Measurements from ENCODE around the gene NDRG3. TPM values are rescaled to one million over a fixed set of nuclear protein-coding genes. Genes with fewer than 3 reads are reported as not detected.

NDRG3 gene
- total and polyA plus RNA-seq, 2 of the 8 experiments (the other 6 are each of a cell fraction or from before 2014, with no cell fraction given) = 25.7 to 32.3 TPM

DNA sequence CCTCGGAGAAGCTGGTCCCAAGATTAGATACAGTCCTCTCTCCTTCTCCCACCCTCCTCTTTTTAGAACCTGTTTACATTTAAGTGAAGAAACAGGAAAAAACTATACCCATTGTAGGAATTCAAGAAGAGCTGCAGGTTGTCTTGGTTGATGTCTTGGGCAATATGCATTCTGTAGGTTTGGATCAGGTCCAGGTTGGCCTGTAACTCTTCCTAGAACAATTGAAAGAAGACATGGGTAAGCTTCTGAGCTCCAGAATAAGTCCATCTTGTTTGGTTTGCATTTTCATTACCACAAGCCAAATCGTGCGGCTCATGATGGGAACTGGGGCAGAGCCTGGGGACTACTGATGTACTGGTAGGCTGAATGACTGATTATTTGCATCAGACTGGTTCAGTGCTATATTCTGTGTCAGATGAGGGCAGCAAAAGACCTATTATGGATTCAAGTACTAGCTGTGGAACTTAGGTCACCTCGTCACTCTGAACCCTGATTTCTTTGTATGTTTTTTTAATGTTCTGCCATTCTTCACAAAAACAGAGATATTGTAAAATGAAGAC is 79.6 kb downstream of the NDRG3 start:
- no peak overlapping the region for H4K91ac ChIP-seq (replicated peaks; ENCODE audit: insufficient read length, low read length)
- H2BK12ac ChIP-seq (ENCODE audit: low read depth, low read length) = no peak overlapping the region
- no peaks in the 10 kb centered on the region for H3K9me3 ChIP-seq (ENCODE audit: insufficient read depth in 2 of 2, low read depth in 1 of 2, low read length in 1 of 2)
- POLR2A ChIA-PET (ENCODE audit: partially characterized antibody) = interaction anchor here (5.4 kb wide), 1 partner anchor 12 kb away, joined by 31 read pairs; no protein-coding TSS in a partner anchor
- TF ChIP-seq NRF1 (IDR thresholded peaks at IDR 0.05; ENCODE audit: low read depth, low read length) (no peak), CEBPB (IDR thresholded peaks at IDR 0.05; ENCODE audit: low read depth, low read length) (no peak), TBP (IDR thresholded peaks at IDR 0.05; ENCODE audit: low read depth, low read length) (no peak), TAF7 (optimal IDR thresholded peaks at IDR 0.05; ENCODE audit: borderline replicate concordance, low read depth, low read length) (no peak), BRCA1 (IDR thresholded peaks at IDR 0.05; ENCODE audit: low read depth, low read length) (no peak), RAD21 (IDR thresholded peaks at IDR 0.05 in 1 of 2, conservative IDR thresholded peaks at IDR 0.05 in 1 of 2; ENCODE audit: low read depth in 2 of 2, low read length in 2 of 2) (peak; percentile 37 to 41)
- TF ChIP-seq, protein P1, sequence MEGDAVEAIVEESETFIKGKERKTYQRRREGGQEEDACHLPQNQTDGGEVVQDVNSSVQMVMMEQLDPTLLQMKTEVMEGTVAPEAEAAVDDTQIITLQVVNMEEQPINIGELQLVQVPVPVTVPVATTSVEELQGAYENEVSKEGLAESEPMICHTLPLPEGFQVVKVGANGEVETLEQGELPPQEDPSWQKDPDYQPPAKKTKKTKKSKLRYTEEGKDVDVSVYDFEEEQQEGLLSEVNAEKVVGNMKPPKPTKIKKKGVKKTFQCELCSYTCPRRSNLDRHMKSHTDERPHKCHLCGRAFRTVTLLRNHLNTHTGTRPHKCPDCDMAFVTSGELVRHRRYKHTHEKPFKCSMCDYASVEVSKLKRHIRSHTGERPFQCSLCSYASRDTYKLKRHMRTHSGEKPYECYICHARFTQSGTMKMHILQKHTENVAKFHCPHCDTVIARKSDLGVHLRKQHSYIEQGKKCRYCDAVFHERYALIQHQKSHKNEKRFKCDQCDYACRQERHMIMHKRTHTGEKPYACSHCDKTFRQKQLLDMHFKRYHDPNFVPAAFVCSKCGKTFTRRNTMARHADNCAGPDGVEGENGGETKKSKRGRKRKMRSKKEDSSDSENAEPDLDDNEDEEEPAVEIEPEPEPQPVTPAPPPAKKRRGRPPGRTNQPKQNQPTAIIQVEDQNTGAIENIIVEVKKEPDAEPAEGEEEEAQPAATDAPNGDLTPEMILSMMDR (IDR thresholded peaks at IDR 0.05; ENCODE audit: control extremely low read depth in 1 of 3, insufficient read depth in 1 of 3, low read depth in 1 of 3, low read length in 3 of 3) = peak in 1 of 3 experiments; percentile 5; a peak in 1 of 4 replicates
- no peak overlapping the region for H3K4ac ChIP-seq (replicated peaks; ENCODE audit: insufficient read length, low read depth, low read length)
- H3K4me2 ChIP-seq (ENCODE audit: insufficient read depth in 1 of 2, low read depth in 2 of 2, low read length in 2 of 2) = no peak overlapping the region
- no peak overlapping the region for H2BK20ac ChIP-seq (ENCODE audit: low read length)
- no peak overlapping the region for H2AK5ac ChIP-seq (ENCODE audit: low read depth, low read length)
- H3K23ac ChIP-seq (ENCODE audit: insufficient read length) = no peak overlapping the region
- no peak overlapping the region for H2BK5ac ChIP-seq (ENCODE audit: low read depth, low read length)
- no peak overlapping the region for H3K18ac ChIP-seq (ENCODE audit: extremely low read depth, low read length)
- no peaks in the 10 kb centered on the region for H3K27me3 ChIP-seq (replicated peaks in 1 of 4; ENCODE audit: control insufficient read depth in 3 of 4, extremely low read depth in 1 of 4, insufficient read depth in 3 of 4, low read length in 3 of 4)
- H2BK120ac ChIP-seq (replicated peaks; ENCODE audit: low read depth, low read length) = no peak overlapping the region
- H3K36me3 ChIP-seq (ENCODE audit: control insufficient read depth in 2 of 4, insufficient read depth in 4 of 4, low read length in 3 of 4) = peaks cover 0 to 8% (median 0%) of the 10 kb centered on the region in 4 experiments; a peak in 3 of 8 replicates
- no peak overlapping the region for H4K5ac ChIP-seq (ENCODE audit: insufficient read length, low read depth, low read length)
- H3K9ac ChIP-seq (replicated peaks in 1 of 4; ENCODE audit: extremely low read depth in 1 of 4, low read depth in 3 of 4, low read length in 3 of 4) = no peak overlapping the region
- H3K4me1 ChIP-seq (replicated peaks in 1 of 4; ENCODE audit: control insufficient read depth in 3 of 4, insufficient read depth in 4 of 4, low read length in 3 of 4) = no peaks in the 10 kb centered on the region
- FAIRE-seq (no peak), DNase-seq (ENCODE audit: low read depth in 1 of 2, low spot score in 2 of 2) (no peak)
- CTCF ChIA-PET (ENCODE audit: partially characterized antibody) = interaction anchor here (0.6 to 3.2 kb wide), 13 partner anchors 14 to 554 kb away, joined by 3 to 16 read pairs (median 4); no protein-coding TSS in a partner anchor
- no peaks in the 10 kb centered on the region for H4K20me1 ChIP-seq (replicated peaks in 1 of 2; ENCODE audit: control insufficient read depth in 1 of 2, insufficient read depth in 2 of 2, low read length in 2 of 2)
- no peak overlapping the region for H3K56ac ChIP-seq (replicated peaks; ENCODE audit: insufficient read length, low read depth, low read length)
- H2BK15ac ChIP-seq (ENCODE audit: low read length) = no peak overlapping the region
- no peak overlapping the region for H4K8ac ChIP-seq (ENCODE audit: extremely low read depth, insufficient read depth, low read length)
- H3K23me2 ChIP-seq (ENCODE audit: low read depth, low read length) = no peaks in the 10 kb centered on the region
- 88% methylated on average over 4 of the region's 4 CpGs; no CpG with 5 or more reads in 1 of the 2 experiments for WGBS, 2 experiments (ENCODE audit: extremely low coverage in 1 of 2, insufficient coverage in 1 of 2, insufficient read length in 1 of 2, insufficient replicate concordance in 2 of 2, low coverage in 1 of 2, low lambda C conversion rate in 2 of 2, missing lambda C conversion rate in 1 of 2)
- no peak overlapping the region for H3K14ac ChIP-seq (ENCODE audit: insufficient read length)
- no peaks in the 10 kb centered on the region for H3K79me2 ChIP-seq (ENCODE audit: control insufficient read depth in 1 of 2, insufficient read depth in 2 of 2, low read length in 2 of 2)
- no peak overlapping the region for H3K27ac ChIP-seq (ENCODE audit: low read depth, low read length)
- H3K79me1 ChIP-seq (ENCODE audit: low read depth, low read length) = no peaks in the 10 kb centered on the region; the same call in 1 of the 2 replicates
- H2AFZ ChIP-seq (ENCODE audit: low read length) = no peak overlapping the region
- no peak overlapping the region for H3K4me3 ChIP-seq (ENCODE audit: extremely low read depth in 1 of 4, insufficient read depth in 2 of 4, low read depth in 3 of 4, low read length in 4 of 4)

Data from H1 (cell line).